Ammon's horn (tissue), 1 donor: Measurements from ENCODE around the gene TNFRSF25.
A peak's percentile ranks its signal among the peaks of the same experiment; 100 is the strongest.

Experiments
- DNase-seq: peaks from one replicate; pipeline ENCODE4 v3.0.0-alpha.2; 2016; ENCODE audit warnings: low spot score

Gene TNFRSF25

GRCh38 chr1:6466023-6466422 lies at the start of gene TNFRSF25:
Gene TNFRSF25 (minus strand): TSS chr1:6466173. CDS start chr1:6466107, 66 bp downstream.
- DNase-seq = no peak

- no peak for DNase-seq
Observed at GRCh38 chr1:6515771-6516170, 49.8 kb upstream of the TNFRSF25 start.

GRCh38 chr1:6513320-6513801 lies 47.4 kb upstream of the TNFRSF25 start:
- DNase-seq = no peak

GRCh38 chr1:6512908-6513280 lies 46.9 kb upstream of the TNFRSF25 start:
- no peak for DNase-seq

- DNase-seq = no peak
Observed at GRCh38 chr1:6512245-6512907, 46.4 kb upstream of the TNFRSF25 start.

- no peak for DNase-seq
Observed at GRCh38 chr1:6511561-6512244, 45.7 kb upstream of the TNFRSF25 start.

- DNase-seq = no peak
Observed at GRCh38 chr1:6511056-6511455, 45.1 kb upstream of the TNFRSF25 start.

GRCh38 chr1:6510493-6510892 lies 44.5 kb upstream of the TNFRSF25 start:
- no peak for DNase-seq

GRCh38 chr1:6509919-6510291 lies 43.9 kb upstream of the TNFRSF25 start:
- DNase-seq = peak; percentile 51

GRCh38 chr1:6509220-6509918 lies 43.4 kb upstream of the TNFRSF25 start:
- no peak for DNase-seq

- DNase-seq = no peak
Observed at GRCh38 chr1:6508816-6509189, 42.8 kb upstream of the TNFRSF25 start.

GRCh38 chr1:6508154-6508815 lies 42.3 kb upstream of the TNFRSF25 start:
- no peak for DNase-seq

- DNase-seq = no peak
Observed at GRCh38 chr1:6507461-6507911, 41.5 kb upstream of the TNFRSF25 start.

- DNase-seq = peak; percentile 60
Observed at GRCh38 chr1:6507037-6507428, 41.1 kb upstream of the TNFRSF25 start.

GRCh38 chr1:6506210-6507036 lies 40.5 kb upstream of the TNFRSF25 start:
- no peak for DNase-seq

- no peak for DNase-seq
Observed at GRCh38 chr1:6505367-6506209, 39.6 kb upstream of the TNFRSF25 start.

- no peak for DNase-seq
Observed at GRCh38 chr1:6504887-6505286, 38.9 kb upstream of the TNFRSF25 start.

- no peak for DNase-seq
Observed at GRCh38 chr1:6503884-6504602, 38.1 kb upstream of the TNFRSF25 start.

GRCh38 chr1:6502000-6502891 lies 36.3 kb upstream of the TNFRSF25 start:
- DNase-seq = peak; percentile 64
